ENCODE results near the gene KAT2A. TPM values are rescaled to one million over a fixed set of nuclear protein-coding genes. Genes with fewer than 3 reads are reported as not detected.

KAT2A gene
- polyA plus RNA-seq, 3 donors, result 1.9 to 68.7 (median 2.0) TPM

DNA sequence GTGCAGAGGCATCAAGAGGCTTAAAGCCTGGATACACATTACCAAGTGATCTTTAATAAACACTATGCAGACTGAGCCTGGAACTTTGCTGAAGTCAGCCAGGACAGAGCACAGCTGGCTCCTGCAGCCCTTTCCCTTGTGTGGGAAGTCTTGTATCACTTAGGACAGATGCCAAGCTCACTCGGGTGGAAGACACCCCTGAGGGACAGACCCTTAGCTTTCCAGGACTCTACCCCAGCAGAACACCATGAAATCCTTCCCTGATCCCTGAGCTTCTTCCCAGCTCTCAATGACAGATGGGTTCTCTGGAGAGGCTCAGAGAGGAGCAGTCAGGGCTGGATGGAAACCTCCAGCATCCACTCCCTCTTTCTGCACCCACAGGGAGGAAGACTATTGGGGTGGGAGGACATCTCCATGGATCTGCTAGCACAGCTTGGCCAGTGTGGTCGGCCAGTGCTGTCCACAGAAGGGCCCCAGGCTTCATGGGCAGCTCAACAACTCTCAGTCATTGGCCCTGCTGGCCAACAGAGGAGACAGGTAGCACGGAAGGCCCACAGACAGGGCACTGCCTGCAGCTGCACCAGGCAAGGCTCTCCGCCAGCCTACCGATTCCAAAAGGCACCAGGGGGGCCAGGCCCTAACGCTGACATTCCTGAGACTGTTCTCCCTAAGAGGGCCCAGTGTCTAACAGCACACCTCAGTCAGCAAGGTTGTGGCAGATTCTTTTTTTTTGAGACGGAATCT, 17.8 kb upstream of the KAT2A start:
- Mint-ChIP-seq H3K36me3 (peaks cover 22 to 67% of the 10 kb centered on the region in 2 donors), H3K9me3 (no peaks in the 10 kb centered on the region), H3K4me1 (peaks cover 59% of the 10 kb centered on the region), H3K27me3 (ENCODE audit: low read depth in 3 of 3) (no peaks in the 10 kb centered on the region), H3K27ac (peak overlapping the region in 4 of 7 donors; percentile 2 to 40 (median 26)), H3K4me3 (no peak overlapping the region)
- Histone ChIP-seq H3K9me3 (replicated peaks in 1 of 2; ENCODE audit: control insufficient read depth in 1 of 2, insufficient read depth in 1 of 2, low read length in 2 of 2) (no peaks in the 10 kb centered on the region), H3K4me2 (replicated peaks; ENCODE audit: extremely low read depth, low read length, poor library complexity, severe bottlenecking) (no peak overlapping the region), H3K27me3 (ENCODE audit: control insufficient read depth in 2 of 2, insufficient read depth in 2 of 2, low read length in 2 of 2) (no peaks in the 10 kb centered on the region), H3K4me1 (ENCODE audit: control insufficient read depth in 1 of 2, insufficient read depth in 2 of 2, low read length in 2 of 2) (peaks cover 29 to 45% of the 10 kb centered on the region in 2 donors), H3K27ac (ENCODE audit: low read depth in 1 of 2, low read length in 2 of 2) (peak overlapping the region in 1 of 2 donors; percentile 51), H3K36me3 (replicated peaks in 1 of 2; ENCODE audit: control insufficient read depth in 1 of 2, insufficient read depth in 2 of 2, low read length in 2 of 2) (peaks cover 25 to 83% of the 10 kb centered on the region in 2 donors), H3K79me2 (ENCODE audit: insufficient read depth, low read length) (peaks cover 95% of the 10 kb centered on the region), H3K4me3 (replicated peaks in 1 of 3; ENCODE audit: low read depth in 2 of 3, low read length in 3 of 3) (no peak overlapping the region), H2AFZ (ENCODE audit: insufficient read depth, low read depth, low read length, poor library complexity, severe bottlenecking) (no peak overlapping the region), H4K20me1 (ENCODE audit: insufficient read depth, low read length) (peaks cover 97% of the 10 kb centered on the region), H3K9ac (ENCODE audit: insufficient read depth, low read length, poor library complexity, severe bottlenecking) (no peak overlapping the region)
- intact Hi-C loops (cut with micrococcal nuclease), result no loop called here
- no peak for DNase-seq
- 95% methylated on average over 6 of the region's 7 CpGs for WGBS (ENCODE audit: insufficient coverage)
- TF ChIP-seq, protein P1, sequence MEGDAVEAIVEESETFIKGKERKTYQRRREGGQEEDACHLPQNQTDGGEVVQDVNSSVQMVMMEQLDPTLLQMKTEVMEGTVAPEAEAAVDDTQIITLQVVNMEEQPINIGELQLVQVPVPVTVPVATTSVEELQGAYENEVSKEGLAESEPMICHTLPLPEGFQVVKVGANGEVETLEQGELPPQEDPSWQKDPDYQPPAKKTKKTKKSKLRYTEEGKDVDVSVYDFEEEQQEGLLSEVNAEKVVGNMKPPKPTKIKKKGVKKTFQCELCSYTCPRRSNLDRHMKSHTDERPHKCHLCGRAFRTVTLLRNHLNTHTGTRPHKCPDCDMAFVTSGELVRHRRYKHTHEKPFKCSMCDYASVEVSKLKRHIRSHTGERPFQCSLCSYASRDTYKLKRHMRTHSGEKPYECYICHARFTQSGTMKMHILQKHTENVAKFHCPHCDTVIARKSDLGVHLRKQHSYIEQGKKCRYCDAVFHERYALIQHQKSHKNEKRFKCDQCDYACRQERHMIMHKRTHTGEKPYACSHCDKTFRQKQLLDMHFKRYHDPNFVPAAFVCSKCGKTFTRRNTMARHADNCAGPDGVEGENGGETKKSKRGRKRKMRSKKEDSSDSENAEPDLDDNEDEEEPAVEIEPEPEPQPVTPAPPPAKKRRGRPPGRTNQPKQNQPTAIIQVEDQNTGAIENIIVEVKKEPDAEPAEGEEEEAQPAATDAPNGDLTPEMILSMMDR (IDR thresholded peaks at IDR 0.05), result no peak

GRCh38 chr17:42136654-42137051, 15.5 kb upstream of the KAT2A start:
- peaks cover 91% of the 10 kb centered on the region for H3K79me2 ChIP-seq (ENCODE audit: insufficient read depth, low read length)
- intact Hi-C loops (cut with micrococcal nuclease), result no loop called here
- TF ChIP-seq, protein P1 (IDR thresholded peaks at IDR 0.05), result no peak
- H3K9ac ChIP-seq (ENCODE audit: insufficient read depth, low read length, poor library complexity, severe bottlenecking), result no peak overlapping the region
- H3K4me3 ChIP-seq (replicated peaks in 1 of 3; ENCODE audit: low read depth in 2 of 3, low read length in 3 of 3), result peak overlapping the region in 1 of 3 experiments; percentile 37
- H3K27ac ChIP-seq (ENCODE audit: low read depth in 1 of 2, low read length in 2 of 2), result peak overlapping the region; percentile 59 to 84
- H3K27me3 ChIP-seq (ENCODE audit: control insufficient read depth in 2 of 2, insufficient read depth in 2 of 2, low read length in 2 of 2), result no peaks in the 10 kb centered on the region
- H3K36me3 Mint-ChIP-seq, result peaks cover 13 to 49% of the 10 kb centered on the region in 2 donors
- peak overlapping the region in 6 of 7 donors; percentile 63 to 94 (median 90) for H3K27ac Mint-ChIP-seq
- peaks cover 97% of the 10 kb centered on the region for H4K20me1 ChIP-seq (ENCODE audit: insufficient read depth, low read length)
- peaks cover 52 to 63% of the 10 kb centered on the region in 2 donors for H3K4me1 ChIP-seq (ENCODE audit: control insufficient read depth in 1 of 2, insufficient read depth in 2 of 2, low read length in 2 of 2)
- H3K4me1 Mint-ChIP-seq, result peaks cover 65% of the 10 kb centered on the region
- 100% methylated on average over 2 of the region's 3 CpGs for WGBS (ENCODE audit: insufficient coverage)
- no peaks in the 10 kb centered on the region for H3K9me3 ChIP-seq (replicated peaks in 1 of 2; ENCODE audit: control insufficient read depth in 1 of 2, insufficient read depth in 1 of 2, low read length in 2 of 2)
- peaks cover 13 to 64% of the 10 kb centered on the region in 2 donors for H3K36me3 ChIP-seq (replicated peaks in 1 of 2; ENCODE audit: control insufficient read depth in 1 of 2, insufficient read depth in 2 of 2, low read length in 2 of 2)
- H3K27me3 Mint-ChIP-seq (ENCODE audit: low read depth in 3 of 3), result no peaks in the 10 kb centered on the region
- H2AFZ ChIP-seq (ENCODE audit: insufficient read depth, low read depth, low read length, poor library complexity, severe bottlenecking), result no peak overlapping the region
- DNase-seq, result no peak
- peak overlapping the region; percentile 52 for H3K4me2 ChIP-seq (replicated peaks; ENCODE audit: extremely low read depth, low read length, poor library complexity, severe bottlenecking)
- no peak overlapping the region for H3K4me3 Mint-ChIP-seq
- H3K9me3 Mint-ChIP-seq, result no peaks in the 10 kb centered on the region

All from CD14-positive monocyte (primary cell).